Uterus (tissue), 2 donors: Measurements from ENCODE around the gene SOX15.

ENCODE experiments used
- CTCF ChIP-seq, 4 experiments: fragments of 200-600 bp in 2 of 4; fragments of 450-650 bp in 2 of 4; sonication (generic) in 2 of 4; IDR thresholded peaks; one replicate each; pipeline ENCODE4 v1.5.1; 2016 to 2019; ENCODE audit warnings: antibody characterized with exemption in 4 of 4, mild to moderate bottlenecking in 2 of 4, moderate library complexity in 1 of 4
- POLR2A ChIP-seq, 2 donors: fragments of 450-650 bp; IDR thresholded peaks; one replicate each; pipeline ENCODE4 v1.6.1; 2016; ENCODE audit warnings: antibody characterized with exemption in 2 of 2, mild to moderate bottlenecking in 1 of 2, moderate library complexity in 1 of 2

- TF ChIP-seq CTCF (IDR thresholded peaks at IDR 0.05) (no peak), POLR2A (IDR thresholded peaks at IDR 0.05) (no peak)
These were observed 40.4 kb downstream of the SOX15 start for GRCh38 chr17:7549401-7550055.
